ENCODE results near the gene ASPM.

The ASPM gene

GRCh38 chr1:197141575-197141974 is 4.9 kb downstream of the ASPM start:
- Histone ChIP-seq H4K20me1 (ENCODE audit: low read depth, low read length) (0 out of 2 replicates have a peak, but pooled peaks cover 3% of the 10 kb centered on the region), H3K79me2 (ENCODE audit: insufficient read depth, low read length) (peaks cover 90% of the 10 kb centered on the region), H3K4me2 (ENCODE audit: low read depth, low read length, poor library complexity, severe bottlenecking) (peak overlapping the region; percentile 99), H3K27me3 (ENCODE audit: low read length) (no peaks in the 10 kb centered on the region), H3K9ac (ENCODE audit: low read length) (no peak overlapping the region), H3K9me2 (replicated peaks; ENCODE audit: insufficient read depth, low read length) (no peaks in the 10 kb centered on the region), H2AFZ (ENCODE audit: low read depth, low read length, severe bottlenecking) (no peak overlapping the region), H3K27ac (ENCODE audit: low read depth, low read length) (no peak overlapping the region), H3K9me3 (ENCODE audit: insufficient read depth, low read length) (no peaks in the 10 kb centered on the region), H3F3A (ENCODE audit: insufficient read depth) (peaks cover 3% of the 10 kb centered on the region; the same call in 1 of the 2 replicates), H3K4me3 (ENCODE audit: insufficient read depth, low read length, poor library complexity, severe bottlenecking) (no peak overlapping the region), H3K36me3 (ENCODE audit: low read length) (peaks cover 65% of the 10 kb centered on the region)
- no peak for TF ChIP-seq EZH2phosphoT487 (conservative IDR thresholded peaks at IDR 0.05; ENCODE audit: low read length)
- TF ChIP-seq, protein P1, sequence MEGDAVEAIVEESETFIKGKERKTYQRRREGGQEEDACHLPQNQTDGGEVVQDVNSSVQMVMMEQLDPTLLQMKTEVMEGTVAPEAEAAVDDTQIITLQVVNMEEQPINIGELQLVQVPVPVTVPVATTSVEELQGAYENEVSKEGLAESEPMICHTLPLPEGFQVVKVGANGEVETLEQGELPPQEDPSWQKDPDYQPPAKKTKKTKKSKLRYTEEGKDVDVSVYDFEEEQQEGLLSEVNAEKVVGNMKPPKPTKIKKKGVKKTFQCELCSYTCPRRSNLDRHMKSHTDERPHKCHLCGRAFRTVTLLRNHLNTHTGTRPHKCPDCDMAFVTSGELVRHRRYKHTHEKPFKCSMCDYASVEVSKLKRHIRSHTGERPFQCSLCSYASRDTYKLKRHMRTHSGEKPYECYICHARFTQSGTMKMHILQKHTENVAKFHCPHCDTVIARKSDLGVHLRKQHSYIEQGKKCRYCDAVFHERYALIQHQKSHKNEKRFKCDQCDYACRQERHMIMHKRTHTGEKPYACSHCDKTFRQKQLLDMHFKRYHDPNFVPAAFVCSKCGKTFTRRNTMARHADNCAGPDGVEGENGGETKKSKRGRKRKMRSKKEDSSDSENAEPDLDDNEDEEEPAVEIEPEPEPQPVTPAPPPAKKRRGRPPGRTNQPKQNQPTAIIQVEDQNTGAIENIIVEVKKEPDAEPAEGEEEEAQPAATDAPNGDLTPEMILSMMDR (IDR thresholded peaks at IDR 0.05; ENCODE audit: insufficient read depth, low read length, poor library complexity, severe bottlenecking) = no peak

DNA sequence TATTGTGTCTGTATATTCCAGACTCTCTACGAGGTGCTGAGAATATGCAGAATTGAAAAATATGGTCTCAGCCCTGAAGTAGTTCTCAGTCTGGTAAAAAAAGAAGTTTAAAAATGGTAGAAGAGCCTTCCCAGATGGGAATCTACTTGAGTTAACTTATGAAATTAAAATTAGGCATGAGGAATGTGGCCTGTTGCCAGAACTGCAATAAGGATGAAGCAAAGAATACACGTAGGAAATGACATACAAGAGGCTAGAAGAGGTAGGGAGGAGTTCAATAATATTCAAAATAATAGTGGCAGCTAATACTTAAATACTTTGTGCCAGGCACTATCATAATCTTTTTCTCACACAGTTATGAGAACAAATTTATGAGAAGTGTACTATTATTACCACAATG is 6.3 kb downstream of the ASPM start:
- 0 out of 2 replicates have a peak, but pooled peaks cover 3% of the 10 kb centered on the region for H4K20me1 ChIP-seq (ENCODE audit: low read depth, low read length)
- TF ChIP-seq EZH2phosphoT487 (conservative IDR thresholded peaks at IDR 0.05; ENCODE audit: low read length) = no peak
- TF ChIP-seq, protein P1 (IDR thresholded peaks at IDR 0.05; ENCODE audit: insufficient read depth, low read length, poor library complexity, severe bottlenecking) = no peak
- peaks cover 72% of the 10 kb centered on the region for H3K36me3 ChIP-seq (ENCODE audit: low read length)
- H3F3A ChIP-seq (ENCODE audit: insufficient read depth) = peaks cover 6% of the 10 kb centered on the region; the same call in 1 of the 2 replicates
- H3K9ac ChIP-seq (ENCODE audit: low read length) = no peak overlapping the region
- peaks cover 77% of the 10 kb centered on the region for H3K79me2 ChIP-seq (ENCODE audit: insufficient read depth, low read length)
- H3K27ac ChIP-seq (ENCODE audit: low read depth, low read length) = no peak overlapping the region
- no peaks in the 10 kb centered on the region for H3K9me2 ChIP-seq (replicated peaks; ENCODE audit: insufficient read depth, low read length)
- peak overlapping the region; percentile 99 for H3K4me2 ChIP-seq (ENCODE audit: low read depth, low read length, poor library complexity, severe bottlenecking)
- H3K9me3 ChIP-seq (ENCODE audit: insufficient read depth, low read length) = no peaks in the 10 kb centered on the region
- no peak overlapping the region for H2AFZ ChIP-seq (ENCODE audit: low read depth, low read length, severe bottlenecking)
- H3K27me3 ChIP-seq (ENCODE audit: low read length) = no peaks in the 10 kb centered on the region
- H3K4me3 ChIP-seq (ENCODE audit: insufficient read depth, low read length, poor library complexity, severe bottlenecking) = no peak overlapping the region

DNA sequence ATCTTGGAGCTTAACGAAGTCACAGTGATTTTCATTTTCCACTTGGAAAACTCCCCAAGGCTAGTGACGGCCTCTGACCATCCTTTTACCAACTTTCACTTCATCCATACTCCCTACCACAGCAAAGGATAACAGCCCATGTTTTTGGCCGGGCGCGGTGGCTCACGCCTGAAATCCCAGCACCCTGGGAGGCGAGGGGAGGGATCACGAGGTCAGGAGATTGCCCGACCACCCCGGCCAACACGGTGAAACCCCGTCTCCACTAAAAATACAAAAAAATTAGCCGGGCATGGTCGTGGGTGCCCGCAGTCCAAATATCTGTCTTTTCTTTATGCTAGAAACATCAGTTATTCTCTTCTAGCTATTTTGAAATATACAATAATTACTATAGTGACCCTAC is 7.3 kb downstream of the ASPM start:
- H3K27ac ChIP-seq (ENCODE audit: low read depth, low read length) = no peak overlapping the region
- no peak overlapping the region for H3K4me3 ChIP-seq (ENCODE audit: insufficient read depth, low read length, poor library complexity, severe bottlenecking)
- no peak overlapping the region for H3K4me2 ChIP-seq (ENCODE audit: low read depth, low read length, poor library complexity, severe bottlenecking)
- H4K20me1 ChIP-seq (ENCODE audit: low read depth, low read length) = no peaks in the 10 kb centered on the region
- H3K9me2 ChIP-seq (replicated peaks; ENCODE audit: insufficient read depth, low read length) = no peaks in the 10 kb centered on the region
- H3F3A ChIP-seq (ENCODE audit: insufficient read depth) = peaks cover 6% of the 10 kb centered on the region; the same call in 1 of the 2 replicates
- TF ChIP-seq EZH2phosphoT487 (conservative IDR thresholded peaks at IDR 0.05; ENCODE audit: low read length) = no peak
- TF ChIP-seq, protein P1 (IDR thresholded peaks at IDR 0.05; ENCODE audit: insufficient read depth, low read length, poor library complexity, severe bottlenecking) = no peak
- H3K9ac ChIP-seq (ENCODE audit: low read length) = no peak overlapping the region
- H3K27me3 ChIP-seq (ENCODE audit: low read length) = no peaks in the 10 kb centered on the region
- H3K36me3 ChIP-seq (ENCODE audit: low read length) = peaks cover 75% of the 10 kb centered on the region
- peaks cover 67% of the 10 kb centered on the region for H3K79me2 ChIP-seq (ENCODE audit: insufficient read depth, low read length)
- H3K9me3 ChIP-seq (ENCODE audit: insufficient read depth, low read length) = no peaks in the 10 kb centered on the region
- H2AFZ ChIP-seq (ENCODE audit: low read depth, low read length, severe bottlenecking) = no peak overlapping the region
